Measurements from ENCODE around the gene ANKRD61. TPM values are rescaled to one million over a fixed set of nuclear protein-coding genes. Genes with fewer than 3 reads are reported as not detected.
A peak's percentile ranks its signal among the peaks of the same experiment; 100 is the strongest.

Gene ANKRD61
- polyA plus RNA-seq, 1 of the 3 experiments (the other 2 are of a cell fraction), result 0.53 TPM

GRCh38 chr7:6011541-6011940 lies 19.6 kb upstream of the ANKRD61 start:
- TF ChIP-seq MEF2A (IDR thresholded peaks at IDR 0.05; ENCODE audit: borderline replicate concordance, low read depth), result no peak
- TF ChIP-seq JUND (IDR thresholded peaks at IDR 0.05), result no peak
- TF ChIP-seq USF1 (IDR thresholded peaks at IDR 0.05; ENCODE audit: borderline replicate concordance, low read depth), result no peak
- no peak for TF ChIP-seq EZH2phosphoT487 (IDR thresholded peaks at IDR 0.05; ENCODE audit: borderline replicate concordance, low read depth)
- TF ChIP-seq CHD2 (IDR thresholded peaks at IDR 0.05; ENCODE audit: low read length, partially characterized antibody), result no peak
- 94% methylated on average over 2 of the region's 2 CpGs for WGBS (ENCODE audit: low lambda C conversion rate)
- POLR2A ChIA-PET, result no interaction called here
- Histone ChIP-seq H3K27ac (ENCODE audit: low read depth in 2 of 2, low read length in 1 of 2) (no peak overlapping the region), H4K20me1 (ENCODE audit: insufficient read depth) (no peaks in the 10 kb centered on the region), H3F3A (replicated peaks; ENCODE audit: insufficient read depth) (peaks cover 4% of the 10 kb centered on the region), H3K79me2 (ENCODE audit: insufficient read depth) (peaks cover 84% of the 10 kb centered on the region), H3K36me3 (replicated peaks in 1 of 2; ENCODE audit: control insufficient read depth in 1 of 2, insufficient read depth in 2 of 2, low read length in 1 of 2) (peaks cover 12 to 40% of the 10 kb centered on the region in 2 experiments), H3K4me3 (ENCODE audit: low read depth in 2 of 2, low read length in 1 of 2) (no peak overlapping the region), H3K4me1 (ENCODE audit: control insufficient read depth in 1 of 2, insufficient read depth in 2 of 2, low read depth in 1 of 2, low read length in 1 of 2) (peaks cover 3 to 21% of the 10 kb centered on the region in 2 experiments; a peak in 3 of 4 replicates), H3K9me2 (no peaks in the 10 kb centered on the region), H3K4me2 (0 out of 2 replicates have a peak overlapping the region, but pooled peaks have one; percentile 73), H3K9ac (no peak overlapping the region), H2AFZ (ENCODE audit: low read depth) (no peak overlapping the region), H3K27me3 (ENCODE audit: insufficient read depth) (no peaks in the 10 kb centered on the region), H3K9me3 (no peaks in the 10 kb centered on the region)
- DNase-seq, result no peak
- CTCF ChIA-PET, result interaction anchor here (0.6 to 1.8 kb wide), 3 partner anchors 14 to 338 kb away, joined by 3 to 4 read pairs (median 3); no protein-coding TSS in a partner anchor

- Histone ChIP-seq H3K4me2 (no peak overlapping the region), H2AFZ (ENCODE audit: low read depth) (no peak overlapping the region), H3K4me1 (ENCODE audit: control insufficient read depth in 1 of 2, insufficient read depth in 2 of 2, low read depth in 1 of 2, low read length in 1 of 2) (peaks cover 3 to 22% of the 10 kb centered on the region in 2 experiments; a peak in 3 of 4 replicates), H3K36me3 (replicated peaks in 1 of 2; ENCODE audit: control insufficient read depth in 1 of 2, insufficient read depth in 2 of 2, low read length in 1 of 2) (peaks cover 20 to 48% of the 10 kb centered on the region in 2 experiments), H3K9ac (no peak overlapping the region), H3K27me3 (ENCODE audit: insufficient read depth) (no peaks in the 10 kb centered on the region), H3K27ac (ENCODE audit: low read depth in 2 of 2, low read length in 1 of 2) (no peak overlapping the region), H3F3A (replicated peaks; ENCODE audit: insufficient read depth) (peaks cover 4% of the 10 kb centered on the region), H3K4me3 (ENCODE audit: low read depth in 2 of 2, low read length in 1 of 2) (no peak overlapping the region), H4K20me1 (ENCODE audit: insufficient read depth) (no peaks in the 10 kb centered on the region), H3K9me2 (no peaks in the 10 kb centered on the region), H3K79me2 (ENCODE audit: insufficient read depth) (peaks cover 84% of the 10 kb centered on the region), H3K9me3 (no peaks in the 10 kb centered on the region)
- ChIA-PET POLR2A (interaction anchor here (0.6 kb wide), 1 partner anchor 247 kb away, joined by 4 read pairs; no protein-coding TSS in a partner anchor), CTCF (interaction anchor here (0.6 to 1.8 kb wide), 3 partner anchors 15 to 337 kb away, joined by 3 to 4 read pairs (median 3); no protein-coding TSS in a partner anchor)
- WGBS (ENCODE audit: low lambda C conversion rate), result 87% methylated on average over 14 of the region's 14 CpGs
- no peak for DNase-seq
- no peak for TF ChIP-seq USF2 (IDR thresholded peaks at IDR 0.05; ENCODE audit: borderline replicate concordance, low read depth, low read length)
- TF ChIP-seq ELF1 (IDR thresholded peaks at IDR 0.05), result no peak
- TF ChIP-seq GATA2 (CRISPR knock-in tag; IDR thresholded peaks at IDR 0.05), result no peak
- TF ChIP-seq FOXM1 (IDR thresholded peaks at IDR 0.05; ENCODE audit: low read depth), result no peak
- TF ChIP-seq RCOR1 (IDR thresholded peaks at IDR 0.05; ENCODE audit: low read length), result no peak
- no peak for TF ChIP-seq RFX5 (IDR thresholded peaks at IDR 0.05; ENCODE audit: low read length)
- no peak for TF ChIP-seq POLR2AphosphoS5 (IDR thresholded peaks at IDR 0.05; ENCODE audit: low read depth, low read length)
- no peak for TF ChIP-seq EP300 (IDR thresholded peaks at IDR 0.05; ENCODE audit: borderline replicate concordance in 1 of 2, low read depth in 1 of 2, low read length in 1 of 2)
- no peak for TF ChIP-seq SMC3 (IDR thresholded peaks at IDR 0.05; ENCODE audit: low read depth, low read length)
- TF ChIP-seq REST (IDR thresholded peaks at IDR 0.05; ENCODE audit: low read depth, low read length), result no peak
- TF ChIP-seq ZBTB33 (IDR thresholded peaks at IDR 0.05; ENCODE audit: borderline replicate concordance, low read depth), result no peak
- TF ChIP-seq NFIC (IDR thresholded peaks at IDR 0.05; ENCODE audit: borderline replicate concordance), result no peak
- TF ChIP-seq SIN3A (IDR thresholded peaks at IDR 0.05; ENCODE audit: borderline replicate concordance, low read depth, low read length), result no peak
- TF ChIP-seq JUND (IDR thresholded peaks at IDR 0.05), result no peak
- no peak for TF ChIP-seq CHD2 (IDR thresholded peaks at IDR 0.05; ENCODE audit: low read length, partially characterized antibody)
- TF ChIP-seq TEAD4 (IDR thresholded peaks at IDR 0.05; ENCODE audit: borderline replicate concordance, insufficient read depth), result no peak
- no peak for TF ChIP-seq MEF2A (IDR thresholded peaks at IDR 0.05; ENCODE audit: borderline replicate concordance, low read depth)
Measured at GRCh38 chr7:6012355-6013104, 18.6 kb upstream of the ANKRD61 start.
